NCI-H1105 treated with DMSO at 0.1 percent for 48 hours (cell line): ENCODE data around the gene SOWAHC.
"Not testable (repeated sequence)": the region's sequence is repeated elsewhere in the genome, so short reads cannot be mapped to it uniquely, and the experiment has no call there.

Source experiments
- DNase-seq: peaks from one replicate; lab custom pipeline; 2025; lab: John Stamatoyannopoulos, UW

SOWAHC gene, protein sequence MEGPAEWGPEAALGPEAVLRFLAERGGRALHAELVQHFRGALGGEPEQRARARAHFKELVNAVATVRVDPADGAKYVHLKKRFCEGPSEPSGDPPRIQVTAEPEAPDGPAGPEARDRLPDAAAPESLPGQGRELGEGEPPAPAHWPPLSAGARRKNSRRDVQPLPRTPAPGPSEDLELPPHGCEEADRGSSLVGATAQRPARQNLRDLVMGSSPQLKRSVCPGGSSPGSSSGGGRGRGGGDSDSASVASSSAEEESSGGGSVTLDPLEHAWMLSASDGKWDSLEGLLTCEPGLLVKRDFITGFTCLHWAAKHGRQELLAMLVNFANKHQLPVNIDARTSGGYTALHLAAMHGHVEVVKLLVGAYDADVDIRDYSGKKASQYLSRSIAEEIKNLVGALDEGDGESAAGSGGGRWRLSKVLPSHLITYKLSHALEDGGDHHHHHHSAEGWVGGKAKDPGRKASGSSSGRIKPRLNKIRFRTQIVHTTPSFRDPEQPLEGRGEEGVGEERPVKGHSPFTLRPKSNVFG

DNA sequence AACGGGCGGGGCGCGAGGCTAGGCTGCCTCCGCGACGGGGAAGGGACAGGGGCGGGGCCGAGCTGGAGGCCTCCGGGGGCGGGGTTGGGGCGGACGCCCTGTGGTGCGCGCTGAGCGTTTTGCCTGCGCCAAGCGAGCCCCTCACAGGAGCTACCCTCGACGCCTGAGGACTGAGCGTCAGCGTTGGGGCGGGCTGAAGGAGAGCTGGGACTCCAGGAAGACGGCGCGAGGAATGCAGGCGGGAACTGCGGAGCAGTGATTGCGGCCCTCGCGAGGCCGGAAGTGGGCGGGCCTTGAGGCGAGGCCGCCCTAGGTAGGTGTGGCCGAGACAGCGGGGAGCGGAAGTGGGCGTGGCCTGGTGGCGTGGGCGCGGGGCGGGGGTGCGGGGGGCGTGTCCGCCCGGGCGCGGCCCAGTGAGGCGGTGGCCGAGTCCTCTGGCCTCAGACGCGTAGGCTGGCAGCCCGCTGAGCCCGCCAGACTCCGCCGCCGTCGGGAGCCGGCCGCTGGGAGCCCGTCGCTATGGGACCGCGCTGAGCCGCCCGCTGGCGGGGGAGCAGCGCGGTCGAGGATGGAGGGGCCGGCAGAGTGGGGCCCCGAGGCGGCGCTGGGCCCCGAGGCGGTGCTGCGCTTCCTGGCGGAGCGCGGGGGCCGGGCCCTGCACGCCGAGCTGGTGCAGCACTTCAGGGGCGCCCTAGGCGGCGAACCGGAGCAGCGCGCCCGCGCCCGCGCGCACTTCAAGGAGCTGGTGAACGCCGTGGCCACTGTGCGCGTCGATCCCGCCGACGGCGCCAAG lies at the start of gene SOWAHC, which contains the start of gene SEPTIN10:
TSS of gene SOWAHC (plus strand) at position 443 of the 793 bp plus-strand sequence. CDS start at position 569, 126 bp downstream.
TSS of gene SEPTIN10 (minus strand) at position 45 of the 793 bp plus-strand sequence. CDS start 139 bp downstream, outside the sequence.
- DNase-seq, result peak; percentile 86

GRCh38 chr2:109575373-109575772 lies 38.8 kb upstream of the SOWAHC start:
- no peak for DNase-seq

GRCh38 chr2:109577630-109578029 lies 36.5 kb upstream of the SOWAHC start:
- not testable (repeated sequence) for DNase-seq

DNA sequence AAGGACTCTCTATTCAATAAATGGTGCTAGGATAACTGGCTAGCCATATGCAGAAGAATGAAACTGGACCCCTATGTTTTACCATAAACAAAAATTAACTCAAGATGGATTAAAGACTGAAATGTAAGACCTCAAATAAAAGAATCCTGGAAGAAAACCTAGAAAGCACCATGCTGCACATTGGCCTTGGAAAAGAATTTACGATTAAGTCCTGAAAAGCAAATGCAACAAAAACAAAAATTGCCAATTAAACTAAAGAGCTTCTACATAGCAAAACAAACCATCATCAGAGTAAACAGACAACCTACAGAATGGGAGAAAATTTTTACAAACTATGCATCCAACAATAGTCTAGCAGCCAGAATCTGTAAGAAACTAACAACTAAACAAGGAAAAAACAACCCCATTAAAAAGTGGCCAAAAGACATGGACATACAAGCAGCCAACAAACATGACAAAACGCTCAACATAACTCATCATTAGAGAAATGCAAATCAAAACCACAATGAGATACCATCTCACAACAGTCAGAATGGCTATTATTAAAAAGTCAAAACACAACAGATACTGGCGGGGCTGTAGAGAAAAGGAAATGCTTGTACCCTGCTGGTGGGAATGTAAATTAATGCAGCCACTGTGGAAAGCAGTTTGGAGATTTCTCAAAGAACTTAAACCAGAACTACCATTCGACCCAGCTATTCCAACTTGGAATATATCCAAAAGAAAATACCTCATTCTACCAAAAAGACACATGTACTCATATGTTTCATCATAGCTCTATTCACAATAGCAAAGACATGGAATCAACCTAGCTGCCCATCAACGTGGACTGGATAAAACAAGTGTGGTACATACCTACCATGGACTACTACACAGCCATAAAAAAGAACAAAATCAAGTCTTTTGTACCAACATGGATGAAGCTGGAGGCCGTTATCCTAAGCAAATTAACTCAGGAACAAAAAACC lies 31.0 kb upstream of the SOWAHC start:
- DNase-seq, result no peak

GRCh38 chr2:109586687-109587086 lies 27.5 kb upstream of the SOWAHC start:
- DNase-seq, result no peak

GRCh38 chr2:109591206-109591605 lies 23.0 kb upstream of the SOWAHC start:
- no peak for DNase-seq

DNA sequence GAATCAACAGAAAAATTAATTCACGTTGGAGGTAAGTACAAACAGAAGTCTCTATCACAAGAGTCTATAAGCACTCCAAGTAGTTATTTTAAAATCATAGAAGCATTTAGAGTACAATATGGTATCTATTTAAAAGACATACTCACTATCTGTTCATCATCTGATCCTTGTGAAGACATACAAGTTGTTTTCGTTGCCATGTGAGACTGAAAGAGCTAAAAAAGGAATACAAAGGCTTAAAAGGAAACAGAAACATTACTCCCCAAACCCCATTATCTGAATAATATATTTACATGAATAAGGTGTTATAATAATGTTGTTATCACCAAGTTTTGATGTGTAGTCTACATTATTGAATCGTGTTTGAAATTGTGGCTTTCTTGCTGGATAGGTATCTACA lies 21.3 kb upstream of the SOWAHC start:
- no peak for DNase-seq

DNA sequence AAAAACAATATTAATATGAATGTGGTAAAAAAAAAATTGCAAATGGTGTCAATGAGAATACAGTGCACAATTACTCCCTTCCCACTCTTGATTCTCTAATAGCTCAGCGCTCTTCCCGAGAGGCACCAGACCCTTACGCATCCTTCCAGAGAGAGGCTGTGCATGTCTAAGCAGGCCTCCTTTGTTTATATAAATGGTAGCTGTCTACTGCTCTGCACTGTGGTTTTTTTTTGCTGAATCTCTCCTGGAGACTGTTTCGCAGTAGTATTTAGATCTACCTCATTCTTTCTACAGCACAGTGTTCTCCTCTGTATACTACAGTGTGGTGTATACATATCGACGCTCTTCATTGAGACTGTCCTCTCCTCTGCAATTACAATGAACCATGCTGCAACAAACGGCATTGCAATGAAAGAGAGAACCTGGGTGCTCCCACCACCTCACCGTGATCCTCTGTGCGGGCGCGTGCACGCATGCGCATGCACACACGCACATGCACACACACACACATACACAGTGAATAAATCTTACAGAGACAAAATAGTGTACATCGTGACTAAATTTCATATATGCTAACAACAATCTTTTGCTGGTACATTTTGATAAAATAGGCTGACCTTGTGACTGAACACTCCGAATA lies 19.8 kb upstream of the SOWAHC start:
- DNase-seq, result peak; percentile 82

DNA sequence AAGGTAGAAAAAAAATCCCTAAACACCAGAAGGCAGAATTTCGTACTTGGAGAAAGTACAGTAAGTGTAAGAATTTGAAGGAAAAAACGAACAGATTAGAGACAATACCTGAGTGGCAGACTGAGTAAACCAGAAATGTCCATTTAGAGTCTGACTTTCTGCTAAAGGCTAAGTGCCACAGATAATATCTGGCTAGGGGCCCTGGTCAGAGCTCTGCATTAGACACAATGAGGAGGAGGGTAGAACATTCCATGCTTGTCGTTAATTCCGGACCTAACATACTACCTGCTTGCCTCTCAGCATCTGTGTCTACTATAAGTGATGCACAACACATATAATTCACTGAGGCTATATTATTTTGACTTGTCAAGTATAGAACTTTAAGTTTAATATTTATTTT lies 18.5 kb upstream of the SOWAHC start:
- no peak for DNase-seq

GRCh38 chr2:109597283-109597682 lies 16.9 kb upstream of the SOWAHC start:
- DNase-seq, result no peak

- no peak for DNase-seq
Measured at GRCh38 chr2:109601783-109602182, 12.4 kb upstream of the SOWAHC start.

DNA sequence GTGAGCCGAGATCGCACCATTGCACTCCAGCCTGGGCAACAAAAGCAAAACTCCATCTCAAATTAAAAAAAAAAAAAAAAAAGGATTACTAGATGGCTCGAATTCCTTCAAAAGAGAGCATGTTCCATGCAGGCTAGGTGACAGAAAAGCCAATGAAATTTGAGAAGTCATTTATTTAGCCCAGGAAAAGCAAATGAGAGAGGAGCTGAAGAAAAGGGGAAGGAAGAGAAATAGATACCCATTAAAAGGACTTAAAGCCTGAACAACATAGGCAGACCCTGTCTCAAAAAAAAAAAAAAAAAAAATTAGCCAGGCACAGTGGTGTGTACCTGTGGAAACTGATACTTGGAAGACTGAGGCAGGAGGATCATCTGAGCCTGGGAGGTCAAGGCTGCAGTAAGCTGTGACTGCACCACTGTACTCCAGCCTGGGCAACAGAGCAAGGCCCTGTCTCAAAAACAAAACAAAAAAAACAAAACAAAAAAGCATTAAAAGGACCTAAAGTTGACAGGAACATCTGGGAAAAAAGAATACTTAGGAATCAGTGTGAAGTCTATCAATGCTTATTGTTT lies 11.5 kb upstream of the SOWAHC start:
- DNase-seq, result no peak

DNA sequence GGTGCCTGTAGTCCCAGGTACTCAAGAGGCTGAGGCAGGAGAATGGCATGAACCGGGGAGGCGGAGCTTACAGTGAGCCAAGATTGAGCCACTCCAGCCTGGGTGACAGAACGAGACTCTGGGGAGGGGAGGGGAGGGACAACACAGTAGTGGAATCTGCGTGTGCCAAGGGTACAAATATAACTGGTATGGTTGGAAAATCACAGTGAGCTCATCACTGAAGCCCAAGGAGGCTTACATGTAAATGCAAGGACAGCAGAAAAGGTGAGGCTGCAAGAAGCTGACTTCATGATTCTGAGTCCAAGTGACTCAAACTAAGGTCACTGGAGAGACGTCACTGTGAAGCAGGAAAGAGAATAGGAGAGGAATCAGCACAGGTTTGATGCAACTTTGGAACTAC lies 9.6 kb upstream of the SOWAHC start:
- DNase-seq, result no peak

- no peak for DNase-seq
Measured at GRCh38 chr2:109607766-109608165, 6.4 kb upstream of the SOWAHC start.

- no peak for DNase-seq
Measured at GRCh38 chr2:109609352-109610024, 4.7 kb upstream of the SOWAHC start.

GRCh38 chr2:109611467-109612095 lies 2.6 kb upstream of the SOWAHC start:
- no peak for DNase-seq

DNA sequence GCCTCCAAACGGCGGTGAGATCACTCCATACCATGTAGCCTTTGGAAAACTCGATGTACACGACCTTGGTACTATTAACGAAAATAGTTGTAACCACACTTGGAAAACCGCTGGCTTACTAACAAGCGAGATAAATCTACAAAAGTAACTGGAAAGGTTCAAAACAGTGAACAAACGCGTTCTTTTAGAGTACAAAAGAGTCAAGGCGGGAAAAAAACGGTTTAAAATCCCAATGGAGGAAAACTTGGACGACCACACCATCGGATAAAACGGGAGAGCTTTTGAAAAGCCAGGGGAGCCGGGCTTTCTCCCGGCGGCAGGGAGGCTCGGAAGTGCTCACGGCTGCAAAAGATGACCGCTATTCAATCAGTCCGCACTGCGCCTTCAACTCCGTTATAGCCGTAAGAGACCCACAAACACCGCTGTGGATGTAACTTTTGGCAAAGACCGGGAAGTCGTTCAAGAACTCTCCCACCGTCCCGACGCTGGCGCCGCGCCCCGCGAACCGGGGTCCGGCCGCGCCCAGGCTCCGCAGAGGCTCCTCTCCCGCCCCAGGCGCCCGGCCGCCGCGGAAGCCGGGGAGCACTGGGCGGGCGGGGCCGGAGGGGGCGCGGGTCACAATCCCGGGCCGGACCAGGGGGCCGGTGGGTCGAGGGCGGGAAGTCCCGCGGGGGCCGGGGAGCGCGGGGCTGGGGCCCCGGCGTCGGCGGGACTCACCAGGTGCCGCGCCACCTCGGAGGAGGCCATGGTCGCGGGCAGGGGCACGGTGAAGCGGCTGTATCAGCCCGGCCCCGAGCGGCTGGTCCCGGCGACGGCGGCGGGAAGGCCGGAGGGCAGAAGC lies 863 bp upstream of the SOWAHC start:
- peak; percentile 31 for DNase-seq

GRCh38 chr2:109614715-109615636 lies 812 bp downstream of the SOWAHC start:
- DNase-seq, result peak; percentile 18
